HepG2 (cell line): Measurements from ENCODE around the gene APLF. TPM values are rescaled to one million over a fixed set of nuclear protein-coding genes. Genes with fewer than 3 reads are reported as not detected.

Experiments used
- ATAC-seq: fragments of 200-7000 bp; cut with Tn5 transposase; 3 replicates; pipeline ENCODE4 v1.9.1; 2020; ENCODE audit warnings: mild to moderate bottlenecking, moderate library complexity
- BruUV-seq: library from RNA; stranded (reverse); fragments of 400-500 nt; replicated peaks from 2 replicates; lab custom pipeline; 2021; lab: Mats Ljungman, UMichigan
- CTCF ChIA-PET: fragments of 300-600 bp; formaldehyde crosslinking; extraction: SDS; loops from one replicate; lab custom pipeline; 2021; ENCODE audit warnings: low total read pairs, inconsistent platforms, low intra/inter-chr PET ratio; lab: Yijun Ruan, JAX
- POLR2A ChIA-PET: fragments of 350-600 bp; sonication (Branson Sonifier 250); formaldehyde crosslinking; loops from one replicate; lab custom pipeline; 2020; ENCODE audit warnings: antibody characterized with exemption, inconsistent platforms; lab: Yijun Ruan, JAX
- DNase-seq: peaks from one replicate; pipeline ENCODE4 v3.0.0-alpha.2; 2015; ENCODE audit warnings: low spot score
- FAIRE-seq: peaks from 3 replicates; lab custom pipeline; 2011; peaks lifted over from hg19 to GRCh38; lab: Jason Lieb, UNC
- H2AFZ ChIP-seq: one replicate; pipeline ENCODE4 v1.6.1; 2011; ENCODE audit warnings: low read length, inconsistent platforms
- H3K27ac ChIP-seq: fragments of 300-600 bp; 3 replicates; pipeline ENCODE4 v1.8.0; 2011; ENCODE audit warnings: mixed run types, mild to moderate bottlenecking, mixed read lengths, low read length, inconsistent platforms; ENCODE audit not compliant: insufficient read depth; ENCODE audit errors: extremely low read length
- H3K27me3 ChIP-seq, 2 experiments: fragments of 200-600 bp in 1 of 2; 2 replicates in 1 of 2; 3 replicates in 1 of 2; pipeline versions ENCODE4 v1.6.0 to v1.8.0; 2011; ENCODE audit warnings: low read length in 2 of 2, mild to moderate bottlenecking in 2 of 2, moderate library complexity in 2 of 2, inconsistent platforms in 1 of 2; ENCODE audit not compliant: insufficient read depth in 2 of 2, control insufficient read depth in 1 of 2
- H3K36me3 ChIP-seq, 2 experiments: fragments of 200-600 bp in 1 of 2; replicated peaks in 1 of 2; 2 replicates in 1 of 2; 3 replicates in 1 of 2; pipeline versions ENCODE4 v1.5.1 to v1.8.0; 2011; ENCODE audit warnings: low read length in 2 of 2, inconsistent platforms in 1 of 2; ENCODE audit not compliant: insufficient read depth in 2 of 2, control insufficient read depth in 1 of 2
- H3K4me1 ChIP-seq: 2 replicates; pipeline ENCODE4 v1.5.1; 2012; ENCODE audit warnings: low read length, inconsistent platforms; ENCODE audit not compliant: insufficient read depth
- H3K4me2 ChIP-seq: 2 replicates; pipeline ENCODE4 v1.6.0; 2011; ENCODE audit warnings: low read depth, low read length, inconsistent platforms
- H3K4me3 ChIP-seq, 3 experiments: fragments of 200-600 bp in 1 of 3; sonication (generic), shearing (Covaris generic) in 1 of 3; replicated peaks in 1 of 3; 2 replicates each; pipeline ENCODE4 v1.5.1; 2011 to 2016; ENCODE audit warnings: low read length in 3 of 3, inconsistent platforms in 2 of 3, low read depth in 2 of 3, mild to moderate bottlenecking in 2 of 3, control low read depth in 1 of 3, mixed read lengths in 1 of 3; ENCODE audit not compliant: insufficient read depth in 1 of 3
- H3K79me2 ChIP-seq: one replicate; pipeline ENCODE4 v1.6.1; 2011; ENCODE audit warnings: low read length, inconsistent platforms; ENCODE audit not compliant: insufficient read depth
- H3K9ac ChIP-seq: 2 replicates; pipeline ENCODE4 v1.6.0; 2011; ENCODE audit warnings: mild to moderate bottlenecking, low read depth, low read length, inconsistent platforms; ENCODE audit not compliant: insufficient read depth
- H3K9me3 ChIP-seq: 2 replicates; pipeline ENCODE4 v1.5.1; 2012; ENCODE audit warnings: mild to moderate bottlenecking, low read length
- H4K20me1 ChIP-seq: 2 replicates; pipeline ENCODE4 v1.6.0; 2011; ENCODE audit warnings: inconsistent platforms, mild to moderate bottlenecking, low read length, moderate library complexity; ENCODE audit not compliant: insufficient read depth
- CEBPB ChIP-seq: IDR thresholded peaks from 2 replicates; pipeline ENCODE4 v1.6.1; 2011; ENCODE audit warnings: low read depth, low read length, improper control_type of control experiment, borderline replicate concordance
- CEBPG ChIP-seq: IDR thresholded peaks from 2 replicates; pipeline ENCODE4 v1.6.1; 2016
- HNF4A ChIP-seq: sonication (generic); formaldehyde crosslinking; IDR thresholded peaks from 2 replicates; pipeline ENCODE4 v1.4.0; 2020; ENCODE audit warnings: missing genetic modification reagents
- HNF4G ChIP-seq, 2 experiments: sonication (generic) in 1 of 2; formaldehyde crosslinking in 1 of 2; IDR thresholded peaks; 2 replicates each; pipeline versions ENCODE4 v1.4.0 to v1.6.1; 2011 to 2020; ENCODE audit warnings: borderline replicate concordance in 2 of 2, low read depth in 2 of 2, mild to moderate bottlenecking in 2 of 2, low read length in 1 of 2, missing genetic modification reagents in 1 of 2, moderate library complexity in 1 of 2
- MAFF ChIP-seq: IDR thresholded peaks from 2 replicates; pipeline ENCODE4 v1.6.1; 2011; ENCODE audit warnings: low read depth, low read length, improper control_type of control experiment
- MAFK ChIP-seq, 2 experiments: IDR thresholded peaks in 1 of 2; conservative IDR thresholded peaks in 1 of 2; 2 replicates each; pipeline ENCODE4 v1.6.1; 2011; ENCODE audit warnings: improper control_type of control experiment in 2 of 2, low read length in 2 of 2
- NR0B2 ChIP-seq: sonication (generic); formaldehyde crosslinking; IDR thresholded peaks from 2 replicates; pipeline ENCODE4 v1.4.0; 2020; ENCODE audit warnings: mild to moderate bottlenecking, missing genetic modification reagents
- SIX4 ChIP-seq: sonication (generic); formaldehyde crosslinking; IDR thresholded peaks from 2 replicates; pipeline ENCODE4 v1.4.0; 2020; ENCODE audit warnings: missing genetic modification reagents
- TBL1XR1 ChIP-seq: fragments of 150-350 bp; IDR thresholded peaks from 2 replicates; pipeline ENCODE4 v1.6.1; 2014; ENCODE audit warnings: borderline replicate concordance, low read length; ENCODE audit not compliant: partially characterized antibody
- XBP1 ChIP-seq: sonication (generic); formaldehyde crosslinking; IDR thresholded peaks from 2 replicates; pipeline ENCODE4 v1.5.0; 2020; ENCODE audit warnings: missing genetic modification reagents
- ZIK1 ChIP-seq: sonication (generic); formaldehyde crosslinking; IDR thresholded peaks from 2 replicates; pipeline ENCODE4 v1.5.0; 2020; ENCODE audit warnings: mild to moderate bottlenecking, low read depth, missing genetic modification reagents, borderline replicate concordance
- ZNF3 ChIP-seq: IDR thresholded peaks from 2 replicates; pipeline ENCODE4 v1.7.0; 2017; ENCODE audit warnings: inconsistent platforms
- ZNF510 ChIP-seq: sonication (generic); formaldehyde crosslinking; IDR thresholded peaks from 2 replicates; pipeline ENCODE4 v1.4.0; 2020; ENCODE audit warnings: low read depth, mild to moderate bottlenecking, missing genetic modification reagents
- ZNF614 ChIP-seq: IDR thresholded peaks from 2 replicates; pipeline ENCODE4 v1.6.1; 2018; ENCODE audit warnings: missing biosample characterization, missing genetic modification reagents, inconsistent platforms, borderline replicate concordance
- ZNF703 ChIP-seq: sonication (generic); formaldehyde crosslinking; IDR thresholded peaks from 2 replicates; pipeline ENCODE4 v1.5.1; 2020; ENCODE audit warnings: missing genetic modification reagents, mild to moderate bottlenecking, moderate library complexity, borderline replicate concordance
- ZNF709 ChIP-seq: sonication (generic); formaldehyde crosslinking; IDR thresholded peaks from 2 replicates; pipeline ENCODE4 v1.5.0; 2020; ENCODE audit warnings: mild to moderate bottlenecking, missing genetic modification reagents
- WGBS: methylation state at CpG from one replicate; pipeline ENCODE4 v1.1.6; 2017; ENCODE audit warnings: low lambda C conversion rate; 5-methylcytosine and 5-hydroxymethylcytosine counted together
- in situ Hi-C: cut with HindIII; loops from 2 replicates; pipeline ENCODE4 v1.10.0; 2017; ENCODE audit warnings: low pct_unique_long_range_greater_than_20kb; ENCODE audit not compliant: extremely low pct_ligation_motif_present
- intact Hi-C: fragments of 100-400 bp; cut with micrococcal nuclease; formaldehyde crosslinking; loops from one replicate; pipeline ENCODE4 v1.10.0; 2022; ENCODE audit not compliant: unreplicated experiment
- polyA plus RNA-seq, 8 experiments: library from polyadenylated mRNA; depleted of rRNA in 3 of 8; stranded (reverse) in 7 of 8; unstranded in 1 of 8; fragments of >200 nt; fragmentation: Illumina TruSeq in 4 of 8; extraction: Trizol in 4 of 8; gene quantifications; 2 replicates each; pipeline versions ENCODE4 v1.2.1 to v1.2.3, GENCODE V29; 2011 to 2016; ENCODE audit warnings: low read depth in 4 of 8, missing spikeins in 1 of 8, mixed read lengths in 1 of 8; ENCODE audit not compliant: insufficient read depth in 1 of 8
- total RNA-seq, 5 experiments: library from RNA; depleted of rRNA; stranded (reverse); fragments of >200 nt; fragmentation: Illumina TruSeq; extraction: Trizol; gene quantifications; 2 replicates each; pipeline ENCODE4 v1.2.3, GENCODE V29; 2016; ENCODE audit warnings: low read depth in 1 of 5
- TF ChIP-seq, protein P1 (sequence below): sonication (generic); formaldehyde crosslinking; IDR thresholded peaks from 2 replicates; pipeline ENCODE4 v1.5.0; 2020; ENCODE audit warnings: missing genetic modification reagents

The APLF gene
- total and polyA plus RNA-seq, 2 of the 13 experiments (the other 11 are each of a cell fraction or from before 2014, with no cell fraction given) = 0.45 to 2.2 TPM

DNA sequence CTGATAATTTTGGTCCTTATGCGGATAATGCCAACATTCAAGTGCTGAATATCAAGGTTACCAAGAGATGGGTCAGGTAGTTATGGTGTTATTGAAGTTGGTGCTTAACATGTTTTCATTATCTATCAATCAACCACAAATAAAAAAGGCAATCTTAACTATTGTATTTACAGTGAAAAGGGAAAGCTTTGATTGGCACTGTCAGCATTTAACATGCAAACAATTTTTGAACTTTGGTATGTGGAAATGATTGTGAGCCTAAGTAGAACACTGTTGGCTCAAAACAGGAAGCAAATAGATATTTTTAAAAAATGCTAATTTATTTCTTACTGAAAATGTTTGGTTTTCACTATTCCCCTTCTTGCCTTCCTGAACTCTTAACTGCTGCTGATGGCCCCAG lies 21.9 kb downstream of the APLF start:
- POLR2A ChIA-PET = no interaction called here
- FAIRE-seq (no peak), ATAC-seq (no peak), DNase-seq (no peak)
- Histone ChIP-seq H3K9ac (no peak overlapping the region), H3K36me3 (no peaks in the 10 kb centered on the region), H3K79me2 (no peaks in the 10 kb centered on the region), H3K4me3 (no peak overlapping the region), H3K27me3 (no peaks in the 10 kb centered on the region), H3K9me3 (no peaks in the 10 kb centered on the region), H3K4me2 (no peak overlapping the region), H3K4me1 (no peaks in the 10 kb centered on the region), H3K27ac (no peak overlapping the region), H4K20me1 (no peaks in the 10 kb centered on the region), H2AFZ (no peak overlapping the region)
- CTCF ChIA-PET = interaction anchor here (2.9 kb wide), 1 partner anchor 106 kb away, joined by 14 read pairs; no protein-coding TSS in a partner anchor
- intact Hi-C loops = loop anchor here (5.0 kb wide), 1 partner anchor 158 kb away; no protein-coding TSS in a partner anchor
- in situ Hi-C loops = no loop called here
- 95% methylated on average over 1 of the region's 1 CpG for WGBS
- TF ChIP-seq MAFF (peak; percentile 59), NR0B2 (CRISPR knock-in tag) (no peak), ZNF703 (CRISPR knock-in tag) (no peak), MAFK (conservative IDR thresholded peaks at IDR 0.05 in 1 of 2, IDR thresholded peaks at IDR 0.05 in 1 of 2; ENCODE audit: low read length in 2 of 2) (peak; percentile 66 to 74), ZNF3 (CRISPR knock-in tag) (no peak)
- no TSS peak for BruUV-seq

DNA sequence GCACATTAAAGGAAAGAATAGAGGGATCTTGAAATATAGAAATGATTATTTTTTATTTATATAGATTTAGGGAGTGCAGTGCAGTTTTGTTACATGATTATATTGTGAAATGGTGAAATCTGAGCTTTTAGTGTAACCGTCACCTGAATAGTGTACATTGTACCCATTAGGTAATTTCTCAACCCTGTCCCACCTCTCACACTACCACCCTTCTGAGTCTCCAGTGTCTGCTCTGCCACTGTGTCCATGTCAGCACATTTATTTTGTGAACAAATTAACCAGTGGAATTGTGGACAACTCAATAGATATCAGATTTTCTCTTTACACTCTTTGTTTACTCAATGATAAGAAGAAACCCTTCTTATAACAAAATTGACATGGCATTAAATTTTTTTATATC lies 24.2 kb downstream of the APLF start:
- in situ Hi-C loops = loop anchor here (5.0 kb wide), 1 partner anchor 101 kb away; no protein-coding TSS in a partner anchor
- no peaks in the 10 kb centered on the region for H3K79me2 ChIP-seq
- no peak for TF ChIP-seq ZIK1 (CRISPR knock-in tag)
- no peak for TF ChIP-seq XBP1 (CRISPR knock-in tag)
- TF ChIP-seq ZNF709 (CRISPR knock-in tag) = peak; percentile 43; the same call in 1 of the 2 replicates
- peak; percentile 62 for TF ChIP-seq HNF4A (CRISPR knock-in tag)
- TF ChIP-seq, protein P1, sequence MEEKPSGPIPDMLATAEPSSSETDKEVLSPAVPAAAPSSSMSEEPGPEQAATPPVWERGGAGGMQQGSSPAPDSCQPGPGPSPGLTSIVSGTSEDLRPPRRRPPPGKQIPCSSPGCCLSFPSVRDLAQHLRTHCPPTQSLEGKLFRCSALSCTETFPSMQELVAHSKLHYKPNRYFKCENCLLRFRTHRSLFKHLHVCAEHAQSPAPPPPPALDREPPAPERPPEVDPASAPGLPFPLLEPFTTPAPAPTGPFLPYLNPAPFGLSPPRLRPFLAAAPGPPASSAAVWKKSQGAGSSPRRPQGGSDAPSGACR (CRISPR knock-in tag) = no peak
- TF ChIP-seq MAFK (conservative IDR thresholded peaks at IDR 0.05 in 1 of 2, IDR thresholded peaks at IDR 0.05 in 1 of 2; ENCODE audit: low read length in 2 of 2) = peak; percentile 28 to 29; a peak in 2 of 4 replicates
- TF ChIP-seq ZNF510 = no peak
- peak; percentile 73; the same call in 1 of the 2 replicates for TF ChIP-seq SIX4
- TF ChIP-seq ZNF614 (CRISPR knock-in tag) = no peak
- 0 out of 2 replicates have a peak, but pooled peaks have one; percentile 5 for TF ChIP-seq CEBPG (CRISPR knock-in tag)
- peak; percentile 48; the same call in 1 of the 2 replicates for TF ChIP-seq CEBPB
- peak; percentile 19; the same call in 1 of the 2 replicates for TF ChIP-seq HNF4G (IDR thresholded peaks at IDR 0.05; ENCODE audit: borderline replicate concordance, low read depth, low read length)
- TF ChIP-seq HNF4G (CRISPR knock-in tag; IDR thresholded peaks at IDR 0.05; ENCODE audit: borderline replicate concordance, low read depth) = no peak
- TF ChIP-seq TBL1XR1 = no peak

More for the DNA sequence above, 24.2 kb downstream of the APLF start:
- Histone ChIP-seq H3K4me3 (no peak overlapping the region), H3K4me2 (no peak overlapping the region), H3K36me3 (no peaks in the 10 kb centered on the region), H3K9ac (no peak overlapping the region), H3K27me3 (no peaks in the 10 kb centered on the region), H3K27ac (no peak overlapping the region), H3K4me1 (no peaks in the 10 kb centered on the region), H3K9me3 (peaks cover 19% of the 10 kb centered on the region; the same call in 1 of the 2 replicates), H2AFZ (no peak overlapping the region), H4K20me1 (no peaks in the 10 kb centered on the region)
- no TSS peak for BruUV-seq
- peak; percentile 66 for ATAC-seq
- intact Hi-C loops = no loop called here
- peak; percentile 35 for DNase-seq
- POLR2A ChIA-PET = no interaction called here
- 32% methylated on average over 1 of the region's 1 CpG for WGBS
- FAIRE-seq = no peak
- CTCF ChIA-PET = interaction anchor here (1.3 kb wide), 1 partner anchor 224 kb away, joined by 3 read pairs; no protein-coding TSS in a partner anchor
